GM18499 (cell line): ENCODE data around the gene POC1A.

Experiments used
- ATAC-seq: cut with Tn5 transposase; IDR thresholded peaks from one replicate; pipeline ENCODE4 v1.9.1; 2021; ENCODE audit warnings: moderate number of reproducible peaks; ENCODE audit not compliant: insufficient read depth, unreplicated experiment

Gene POC1A

DNA sequence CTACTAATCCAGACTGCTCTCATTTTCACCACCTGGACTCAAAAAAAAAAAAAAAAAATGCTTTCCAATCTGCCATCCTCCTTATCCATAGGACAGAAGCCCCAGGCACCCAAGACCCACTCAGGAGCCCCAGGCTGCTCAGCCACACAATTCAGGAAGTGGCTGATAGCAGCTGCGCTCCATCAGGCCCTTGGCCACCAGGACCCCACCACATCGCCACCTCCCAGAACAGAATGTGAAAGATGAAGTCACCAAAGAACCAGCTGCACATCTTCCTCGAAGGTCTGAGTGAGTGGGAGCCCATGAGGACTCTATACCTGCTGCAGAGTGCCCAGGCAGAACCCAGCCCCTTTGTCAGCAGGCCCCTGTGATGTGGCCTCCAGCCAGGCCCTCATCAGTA is 19.5 kb downstream of the POC1A start:
- no peak for ATAC-seq

DNA sequence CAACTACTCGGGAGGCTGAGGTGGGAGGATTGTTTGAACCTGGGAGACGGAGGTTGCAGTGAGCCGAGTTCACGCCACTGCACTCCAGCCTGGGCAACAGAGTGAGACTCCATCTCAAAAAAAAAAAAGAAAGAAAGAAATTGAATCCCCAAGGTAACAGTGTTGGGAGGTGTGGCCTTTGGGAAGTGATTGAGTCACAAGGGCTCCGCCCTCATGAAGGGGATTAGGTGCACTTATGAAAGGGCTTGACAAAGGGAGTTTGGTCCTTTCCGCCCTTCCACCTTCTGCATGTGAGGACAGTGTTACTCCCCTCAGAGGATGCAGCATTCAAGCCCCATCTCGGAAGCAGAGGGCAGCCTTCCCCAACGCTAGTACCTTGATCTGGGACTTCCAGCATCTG is 21.3 kb downstream of the POC1A start:
- no peak for ATAC-seq

- ATAC-seq, result no peak
These were observed 22.2 kb downstream of the POC1A start for GRCh38 chr3:52132041-52132440.

DNA sequence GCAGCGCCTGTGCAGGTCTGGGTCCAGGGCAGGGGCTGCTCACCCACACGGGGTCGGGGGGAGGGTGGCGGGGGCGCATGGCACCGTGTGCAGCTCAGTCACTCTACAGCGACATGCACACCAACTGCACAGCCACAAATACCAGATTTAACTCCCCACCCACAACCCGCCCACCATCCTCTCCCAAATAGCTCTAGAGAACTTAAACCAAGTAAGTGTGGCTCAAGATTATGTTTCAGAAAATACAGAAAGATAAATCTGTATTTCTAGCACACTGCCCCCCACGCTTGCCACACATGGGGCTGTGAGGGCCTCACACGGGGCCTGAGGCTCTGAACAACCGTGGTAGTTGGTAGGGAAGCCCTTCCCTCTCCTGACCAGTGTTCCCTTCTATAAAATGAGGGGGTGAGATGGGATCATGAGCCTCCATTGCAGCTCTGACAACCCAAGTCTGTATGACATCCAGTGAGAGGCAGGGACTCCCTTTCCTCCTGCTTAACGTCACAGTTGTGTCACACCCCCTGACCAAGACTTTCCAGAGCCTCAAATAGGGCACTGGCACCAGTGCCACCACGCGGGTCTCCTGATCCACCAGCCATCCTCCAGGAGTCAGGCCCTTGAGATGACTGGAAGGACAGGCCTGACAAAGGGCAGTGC is 23.1 kb downstream of the POC1A start:
- ATAC-seq, result no peak

- no peak for ATAC-seq
These were observed 26.0 kb downstream of the POC1A start for GRCh38 chr3:52128118-52128683.

DNA sequence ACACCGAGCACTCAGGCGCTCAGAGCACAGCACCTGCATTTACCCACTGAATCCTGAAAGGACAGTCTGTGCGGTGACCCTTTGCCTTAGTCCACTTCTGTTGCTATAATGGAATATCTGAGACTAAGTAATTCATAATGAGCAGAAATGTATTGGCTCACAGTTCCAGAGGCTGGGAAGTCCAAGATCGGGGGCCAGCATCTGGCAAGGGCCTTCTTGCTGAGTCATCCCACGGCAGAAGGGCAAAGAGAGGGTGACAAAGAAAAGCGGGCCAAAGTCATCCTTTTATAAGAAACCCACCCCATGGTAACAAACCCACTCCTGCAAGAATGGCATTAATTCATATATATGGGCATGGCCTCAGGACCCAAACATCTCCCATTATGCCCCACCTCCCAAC is 27.7 kb downstream of the POC1A start:
- ATAC-seq, result no peak

- no peak for ATAC-seq
These were observed 28.2 kb downstream of the POC1A start for GRCh38 chr3:52126036-52126435.

GRCh38 chr3:52124766-52125165 is 29.5 kb downstream of the POC1A start:
- no peak for ATAC-seq

DNA sequence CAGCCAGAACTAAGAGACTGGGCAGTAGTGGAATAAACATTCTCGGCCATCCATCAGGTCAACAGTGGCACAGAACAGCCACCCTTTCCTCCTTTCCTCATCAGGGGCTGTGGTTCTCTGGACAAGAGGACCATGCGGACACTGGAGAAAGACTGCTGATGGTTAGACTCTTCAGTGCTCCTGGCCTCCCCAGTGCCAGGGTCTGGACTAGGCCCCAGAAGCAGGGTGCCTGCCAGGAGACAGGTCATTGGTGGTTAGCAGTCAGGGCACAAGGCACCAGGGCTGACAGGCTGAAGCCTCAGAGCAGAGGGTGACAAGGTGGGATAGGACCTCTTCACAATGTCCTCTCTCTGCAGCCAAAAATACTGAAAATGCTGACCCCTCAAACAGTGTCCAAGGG is 30.1 kb downstream of the POC1A start:
- ATAC-seq, result no peak

- ATAC-seq, result no peak
These were observed 31.0 kb downstream of the POC1A start for GRCh38 chr3:52123106-52123725.

DNA sequence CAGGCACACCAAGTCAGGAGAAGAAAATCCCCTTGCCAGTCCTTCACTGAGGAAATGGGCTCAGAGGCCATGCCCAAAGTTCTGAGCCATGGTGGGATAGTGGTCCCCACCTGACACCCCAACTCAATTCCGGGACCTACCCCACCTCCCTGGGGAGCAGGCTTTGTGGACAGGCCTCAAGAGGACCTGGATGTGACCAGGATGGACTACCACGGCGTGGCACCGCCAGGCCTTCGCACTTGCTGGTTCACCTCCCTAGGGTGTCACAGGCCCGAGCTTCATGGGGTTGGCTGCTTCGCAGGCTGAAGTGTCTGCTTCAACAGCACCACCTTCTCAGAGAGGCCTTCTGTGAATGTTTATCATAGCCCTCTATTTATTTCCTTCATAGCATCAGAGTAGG is 31.7 kb downstream of the POC1A start:
- ATAC-seq, result no peak

DNA sequence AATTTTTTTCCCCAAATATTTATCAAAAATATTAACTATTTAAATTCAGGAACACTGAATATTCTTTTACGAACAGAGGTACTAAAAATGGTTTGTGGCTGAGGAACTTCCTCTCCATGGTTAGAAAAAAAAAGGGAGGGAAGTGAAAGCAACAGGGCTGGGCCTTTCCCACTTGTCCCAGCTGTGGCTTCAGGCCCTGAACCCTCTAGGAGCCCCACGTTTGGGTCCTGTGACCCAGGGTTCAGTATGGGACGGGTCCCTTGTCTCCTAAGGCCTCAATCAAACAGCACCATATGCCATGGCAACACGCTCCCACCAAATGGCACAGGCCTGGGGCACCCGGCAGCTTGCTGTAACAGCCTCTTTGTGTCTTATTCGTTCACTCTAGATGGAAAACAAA is 32.4 kb downstream of the POC1A start:
- ATAC-seq, result no peak

GRCh38 chr3:52121464-52121805 is 32.8 kb downstream of the POC1A start:
- ATAC-seq, result no peak

DNA sequence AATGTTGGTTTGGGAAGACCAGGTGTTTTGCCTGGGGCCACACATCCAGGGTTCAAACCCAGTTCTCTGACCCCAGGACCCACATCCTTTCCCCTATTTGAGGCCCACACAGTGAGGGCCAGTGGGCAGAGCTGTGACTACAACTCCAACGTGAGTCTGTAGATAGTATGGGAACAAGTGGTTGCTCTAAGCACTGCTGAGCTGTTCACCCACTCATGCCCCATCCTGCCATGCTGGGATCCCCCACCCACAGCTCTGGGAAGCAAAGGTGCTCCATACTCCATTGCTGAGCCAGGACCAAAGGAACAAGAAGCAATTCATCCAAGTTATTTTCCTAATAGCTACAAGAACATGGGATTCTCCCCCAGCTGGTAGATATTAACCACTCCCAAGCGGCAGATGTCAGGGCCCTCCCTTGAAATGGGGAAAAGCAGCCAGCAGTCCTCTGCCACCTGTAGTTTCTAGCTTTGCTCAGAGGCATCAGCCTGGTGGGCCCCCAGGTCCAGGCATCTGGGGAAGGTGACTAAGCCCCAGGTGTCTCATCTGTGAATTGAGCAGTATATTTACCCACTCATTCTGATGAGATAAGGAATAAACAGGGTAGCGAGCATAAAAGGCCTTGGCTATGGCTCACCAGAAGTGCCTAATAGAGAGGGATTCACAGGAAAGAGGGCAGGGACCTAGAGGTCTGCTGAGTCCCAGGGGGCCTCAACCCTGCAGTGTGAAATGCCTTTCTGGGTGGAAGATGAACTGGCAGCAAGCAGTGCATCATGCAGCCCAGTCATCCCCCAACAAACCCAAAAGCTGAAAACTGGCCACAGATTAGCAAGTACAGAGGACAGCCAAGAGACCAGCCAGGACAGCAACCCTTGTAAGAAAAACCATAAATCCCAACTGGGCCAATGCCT is 33.4 kb downstream of the POC1A start:
- ATAC-seq, result no peak

DNA sequence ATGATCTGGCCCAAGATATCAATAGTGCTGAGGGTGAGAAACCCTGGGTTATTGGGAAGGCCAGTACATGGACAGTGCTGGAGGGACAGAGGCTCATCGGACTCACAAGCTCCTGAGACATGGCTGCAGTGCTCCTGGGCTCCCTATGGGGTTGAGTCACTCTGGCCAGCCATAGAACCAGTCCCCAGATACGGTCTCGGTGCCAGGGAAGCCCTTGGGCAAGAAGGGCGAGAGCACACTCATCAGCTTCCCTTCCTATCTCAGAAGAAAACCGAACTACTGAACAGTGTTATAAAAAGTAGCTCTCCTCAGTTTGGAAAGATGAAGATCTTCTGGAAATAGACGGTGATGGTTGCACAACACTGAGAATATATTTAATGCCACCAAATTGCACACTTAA is 34.4 kb downstream of the POC1A start:
- no peak for ATAC-seq

- ATAC-seq, result no peak
These were observed 35.1 kb downstream of the POC1A start for GRCh38 chr3:52119099-52119498.

DNA sequence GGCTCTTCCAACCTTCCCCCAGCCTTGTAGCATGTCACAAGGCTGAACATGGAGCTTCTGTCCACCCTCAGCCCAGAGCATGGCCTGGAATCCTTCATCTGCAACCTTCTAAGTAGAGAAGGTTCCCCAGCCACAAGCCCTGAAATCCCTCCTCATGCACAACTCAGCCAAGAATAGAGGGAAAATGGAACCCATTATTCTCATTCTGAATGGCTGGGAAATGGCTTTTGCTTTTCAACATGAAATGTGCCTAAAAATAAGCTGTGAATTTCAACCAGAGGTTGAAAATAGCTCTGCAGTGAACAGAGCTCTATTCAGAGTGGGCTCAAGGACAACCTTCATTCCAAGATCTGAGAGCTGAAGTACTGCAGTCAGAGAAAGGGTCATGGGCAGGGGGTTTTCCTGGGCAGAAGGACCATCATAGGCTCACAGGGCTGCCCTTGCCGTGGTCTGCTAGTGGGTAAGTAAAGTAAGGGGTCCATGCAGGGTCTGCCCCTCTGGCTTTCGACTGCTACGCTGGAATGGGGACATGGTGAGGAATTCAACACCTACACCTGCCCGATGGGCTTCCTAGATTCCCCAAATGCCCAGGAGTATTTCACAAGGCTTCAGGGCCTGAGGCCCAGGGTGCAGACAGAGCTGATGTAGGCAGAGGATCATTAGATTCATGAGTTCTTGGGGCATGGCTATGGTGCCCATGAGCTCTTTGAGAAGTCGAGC is 35.9 kb downstream of the POC1A start:
- ATAC-seq, result no peak

DNA sequence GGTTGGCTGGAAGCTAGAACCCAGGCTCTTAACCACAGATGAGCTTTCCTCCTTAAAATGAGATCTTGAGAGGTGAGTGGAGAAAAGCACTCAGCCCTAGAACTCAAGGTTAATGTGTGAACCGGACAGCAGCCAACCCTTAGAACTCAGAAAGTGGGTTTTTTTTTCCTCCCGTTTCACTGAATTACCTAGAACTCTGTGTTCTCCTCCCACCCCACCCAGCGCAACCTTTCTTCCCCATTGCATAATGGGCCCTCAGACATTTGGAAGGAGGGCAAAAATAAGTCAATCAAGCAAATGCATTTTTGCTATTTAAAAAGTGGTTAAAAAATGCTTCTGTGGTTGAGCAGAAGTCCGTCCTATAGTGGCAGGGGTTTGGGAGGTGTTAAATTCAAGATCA is 36.7 kb downstream of the POC1A start:
- no peak for ATAC-seq

- no peak for ATAC-seq
These were observed 42.2 kb downstream of the POC1A start for GRCh38 chr3:52112056-52112455.

GRCh38 chr3:52110502-52110901 is 43.7 kb downstream of the POC1A start:
- no peak for ATAC-seq
